ENCODE data around the gene UBL3.

Gene UBL3, protein sequence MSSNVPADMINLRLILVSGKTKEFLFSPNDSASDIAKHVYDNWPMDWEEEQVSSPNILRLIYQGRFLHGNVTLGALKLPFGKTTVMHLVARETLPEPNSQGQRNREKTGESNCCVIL

DNA sequence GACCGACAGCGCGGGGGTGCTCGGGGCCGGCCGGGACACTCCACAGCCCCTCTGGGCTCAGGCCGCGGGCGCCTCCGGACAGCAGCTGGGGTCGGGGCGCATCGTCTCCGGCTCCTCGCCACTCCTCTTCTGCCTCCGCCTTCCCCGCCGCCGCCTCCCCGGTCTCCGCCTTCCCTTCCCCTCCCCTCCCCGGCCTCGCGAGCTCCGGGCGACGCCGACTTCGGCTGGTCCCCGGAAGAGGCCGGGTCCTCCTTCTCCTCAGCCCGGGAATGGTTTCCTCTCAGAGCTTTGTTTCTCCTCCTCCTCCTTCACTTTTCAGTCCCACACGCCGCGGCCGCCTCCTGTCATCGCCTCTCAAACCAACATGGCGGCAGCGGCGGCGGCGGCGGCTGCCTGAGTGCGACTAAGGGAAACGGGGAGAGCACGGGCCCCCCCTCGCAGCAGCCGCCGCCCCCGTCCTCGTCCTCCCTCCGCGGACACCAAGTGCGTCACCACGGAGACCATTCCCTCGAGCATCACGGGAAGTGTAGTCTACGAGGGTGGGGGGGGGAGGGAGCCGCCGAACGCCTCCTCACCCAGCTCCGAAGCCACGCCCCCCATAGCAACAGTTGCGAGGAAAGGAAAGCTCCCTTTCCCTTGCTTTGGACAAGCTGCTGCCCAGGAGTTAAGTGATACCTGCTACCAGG lies at the start of gene UBL3:
Gene UBL3 (minus strand): TSS at position 405 of the 686 bp plus-strand sequence. CDS start 1,079 bp downstream, outside the sequence.
- DNase-seq = peak; percentile 80

DNA sequence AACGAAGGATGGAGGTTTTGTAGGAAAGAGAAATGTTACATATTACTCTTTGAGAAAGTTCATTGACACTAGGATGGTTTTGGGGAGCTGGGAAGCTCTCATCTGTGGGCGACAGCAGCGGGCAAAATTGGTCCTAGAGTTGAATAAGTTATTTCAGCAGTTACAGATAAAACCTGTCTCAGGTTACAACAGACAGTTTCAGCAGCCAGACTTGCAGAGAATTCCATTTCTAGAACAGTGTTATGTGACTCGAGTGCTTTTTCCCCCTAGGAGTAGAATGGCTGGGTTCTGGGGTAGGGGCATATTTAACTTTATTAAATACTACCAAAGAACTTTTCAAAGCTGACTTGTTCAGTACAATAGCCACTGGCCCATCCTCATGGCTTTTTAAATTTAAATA lies 46.7 kb upstream of the UBL3 start:
- DNase-seq = no peak

DNA sequence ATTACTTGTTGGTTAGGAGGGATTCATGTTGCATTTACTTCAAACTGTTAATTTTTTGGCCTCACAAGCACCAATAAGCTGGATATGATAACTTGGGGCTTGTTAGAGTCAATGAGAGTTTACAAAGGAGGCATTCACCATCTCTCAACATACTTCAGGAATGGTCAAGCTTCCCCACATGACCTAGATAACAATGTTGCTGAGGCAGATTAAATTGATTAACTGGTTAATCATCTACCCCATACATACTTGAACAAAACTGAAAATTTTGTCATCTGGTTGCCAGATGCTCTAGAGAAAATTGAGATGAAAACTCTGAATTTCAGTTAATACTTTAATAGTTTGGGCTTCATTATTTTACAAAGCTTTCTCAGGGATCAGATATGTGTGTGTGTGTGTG lies 43.0 kb upstream of the UBL3 start:
- DNase-seq = no peak

DNA sequence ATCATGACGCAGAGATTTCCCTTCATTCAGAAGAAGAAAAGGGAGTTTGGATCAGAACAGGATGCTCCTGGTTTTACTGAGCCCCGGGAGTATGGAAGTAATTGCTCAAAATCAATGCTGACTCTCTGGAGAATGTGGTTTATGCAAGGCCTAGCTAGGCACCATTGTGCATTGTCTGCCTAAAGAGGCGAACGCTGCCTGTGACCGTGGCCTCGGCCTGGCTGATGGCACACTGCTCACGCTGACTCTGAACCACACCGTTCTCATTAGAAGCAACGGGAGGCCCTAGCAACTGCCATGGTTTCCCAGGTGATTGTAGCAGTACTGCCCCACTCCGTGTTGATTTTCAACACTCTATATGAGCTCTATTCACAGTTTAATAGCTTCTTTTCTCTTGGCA lies 41.7 kb upstream of the UBL3 start:
- no peak for DNase-seq

DNA sequence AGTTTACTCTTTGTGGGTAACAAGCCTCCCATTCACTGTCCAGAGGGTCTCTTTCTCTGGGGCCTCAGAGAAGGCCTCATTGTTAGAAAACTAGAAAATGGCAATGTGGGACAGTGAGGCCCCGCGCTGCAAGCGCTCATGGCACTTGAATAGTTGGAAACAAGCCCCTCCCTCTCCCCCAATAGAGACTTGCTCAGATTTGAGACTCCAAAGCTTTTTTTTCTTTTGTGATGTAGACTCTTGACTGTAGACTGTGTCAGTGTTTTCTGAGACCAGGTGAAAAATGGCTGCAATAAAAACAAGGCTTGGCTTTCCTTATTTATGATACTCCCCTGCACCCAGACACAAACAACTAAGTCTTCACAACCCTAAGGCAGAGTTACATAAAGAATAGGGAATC lies 38.7 kb upstream of the UBL3 start:
- DNase-seq = no peak

DNA sequence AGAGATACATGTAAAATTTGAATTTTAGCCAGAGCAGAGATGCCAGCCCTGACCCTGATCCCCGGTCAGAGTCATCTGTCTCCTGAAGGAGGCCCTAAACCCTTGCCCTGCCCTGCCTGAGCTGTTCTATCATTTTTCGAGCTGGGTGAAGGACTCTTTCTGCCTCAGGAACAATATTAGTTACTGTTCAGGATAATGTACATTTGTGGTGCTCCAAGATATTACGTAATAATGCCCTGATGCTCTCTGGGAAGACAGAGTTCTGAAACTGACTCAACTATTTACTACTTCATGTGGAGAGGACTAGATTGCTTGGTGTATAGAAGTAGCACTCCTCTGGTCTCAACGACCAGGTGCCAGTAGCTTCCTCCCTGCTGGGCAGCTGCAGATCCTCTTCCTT lies 37.9 kb upstream of the UBL3 start:
- no peak for DNase-seq

DNA sequence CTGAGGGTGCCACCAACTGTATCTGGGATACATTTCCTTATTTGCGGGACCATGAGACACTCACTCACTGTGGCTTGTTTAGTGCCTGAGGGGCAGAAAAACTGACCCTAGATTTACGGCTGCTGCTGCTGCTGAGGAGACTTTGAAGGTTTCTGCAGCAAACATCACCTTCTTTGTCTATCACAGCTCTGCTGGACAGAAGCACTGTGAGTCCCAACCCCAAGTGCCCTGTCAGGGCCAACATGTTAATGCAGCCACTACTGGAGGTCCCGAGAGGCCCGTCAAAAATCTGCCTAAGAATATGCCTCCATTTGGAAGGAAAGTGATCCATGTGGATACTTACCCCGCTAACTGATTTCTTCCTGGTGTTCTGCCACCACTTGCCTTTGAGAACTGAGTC lies 37.3 kb upstream of the UBL3 start:
- DNase-seq = no peak

DNA sequence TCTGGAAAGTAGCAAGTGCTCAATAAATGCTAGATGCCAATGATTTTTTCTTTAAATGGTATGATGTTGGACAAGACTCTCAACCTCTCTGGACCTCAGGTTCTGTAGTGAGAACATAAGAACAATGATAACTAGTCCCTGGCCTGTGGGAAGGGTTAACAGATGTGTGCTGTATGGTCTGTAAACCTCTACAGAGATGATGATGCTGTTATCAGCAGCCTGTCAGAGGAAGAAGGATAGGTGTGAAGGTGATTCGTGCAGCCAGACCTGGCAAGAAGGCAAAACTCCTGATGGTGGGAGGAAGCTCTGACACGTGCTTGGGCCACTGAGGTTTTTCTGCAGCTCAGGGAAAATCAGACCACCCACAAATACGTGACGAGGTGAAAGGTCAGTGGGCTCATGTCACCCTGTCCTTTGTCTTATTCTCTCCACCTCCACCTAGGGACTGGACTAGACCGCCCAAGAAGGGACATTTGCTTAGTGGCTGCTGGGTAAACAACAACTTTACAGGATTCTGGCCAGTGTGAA lies 36.7 kb upstream of the UBL3 start:
- DNase-seq = no peak

DNA sequence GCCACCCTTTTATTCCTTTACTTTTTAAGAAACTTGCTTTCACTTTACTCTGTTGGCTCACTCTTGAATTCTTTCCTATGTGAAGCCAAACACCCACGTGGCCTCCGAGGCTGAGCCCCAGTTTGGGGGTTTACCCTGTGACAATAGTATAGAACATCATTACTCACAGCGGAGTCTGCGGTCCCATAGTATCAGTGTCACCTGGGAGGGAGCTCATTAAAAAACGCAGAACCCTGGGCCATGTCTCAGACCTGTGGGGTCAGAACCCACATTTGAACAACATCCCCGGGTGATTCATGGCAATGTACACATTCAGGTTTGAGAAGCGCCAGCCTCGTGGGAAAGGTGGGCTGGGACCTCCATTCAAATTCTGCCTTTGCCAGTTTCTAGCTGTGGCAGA lies 36.0 kb upstream of the UBL3 start:
- DNase-seq = no peak

DNA sequence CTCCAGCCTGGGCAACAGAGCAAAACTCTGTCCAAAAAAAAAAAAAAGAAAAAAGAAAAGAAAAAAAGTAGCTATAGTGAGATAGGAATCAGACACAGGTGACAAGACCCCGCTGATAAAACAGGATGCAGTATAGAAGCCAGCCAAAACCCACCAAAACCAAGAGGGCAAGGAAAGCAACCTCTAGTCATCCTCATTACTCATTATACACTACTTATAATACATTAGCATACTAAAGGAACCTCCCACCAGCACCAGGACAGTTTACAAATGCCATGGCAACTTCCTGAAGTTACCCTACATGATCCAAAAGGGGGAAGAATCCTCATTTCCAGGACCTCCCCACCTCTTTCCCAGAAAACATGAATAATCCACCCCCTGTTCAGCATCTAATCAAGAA lies 35.6 kb upstream of the UBL3 start:
- DNase-seq = no peak

DNA sequence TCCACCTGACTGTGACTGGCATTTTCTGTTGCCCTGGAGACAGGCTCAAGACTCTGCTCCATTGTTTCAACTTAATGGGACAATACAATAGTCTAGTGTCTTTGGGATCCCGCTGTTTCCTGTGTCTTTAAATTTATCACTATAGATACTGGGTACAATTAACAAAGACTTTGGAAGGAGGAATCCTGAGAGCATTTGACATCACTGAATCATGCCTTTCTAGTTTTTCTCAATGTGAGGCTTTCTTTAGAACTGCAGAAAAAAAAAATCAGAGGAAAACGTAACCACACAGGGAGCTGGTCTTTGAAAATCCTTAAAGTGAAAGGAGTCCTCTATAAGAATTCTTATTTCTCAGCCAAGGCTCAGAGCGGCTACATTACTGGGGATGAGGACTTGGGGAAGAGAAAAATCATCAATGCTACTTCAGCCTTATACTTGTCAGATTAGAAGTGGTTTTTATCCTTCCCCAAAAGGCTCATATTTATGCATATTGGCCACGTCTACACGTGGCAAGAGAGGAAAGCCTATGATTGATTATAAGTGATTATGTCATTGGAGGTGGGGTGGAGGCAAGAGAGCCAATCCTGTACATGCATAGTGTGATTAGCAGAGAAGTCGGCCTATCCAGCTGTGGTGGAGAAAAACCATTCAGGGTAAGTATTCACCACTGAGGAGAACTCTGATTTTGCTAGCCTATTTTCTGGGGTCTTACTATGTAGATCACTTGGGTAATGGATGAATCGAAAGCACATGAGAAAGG lies 34.4 kb upstream of the UBL3 start:
- no peak for DNase-seq

DNA sequence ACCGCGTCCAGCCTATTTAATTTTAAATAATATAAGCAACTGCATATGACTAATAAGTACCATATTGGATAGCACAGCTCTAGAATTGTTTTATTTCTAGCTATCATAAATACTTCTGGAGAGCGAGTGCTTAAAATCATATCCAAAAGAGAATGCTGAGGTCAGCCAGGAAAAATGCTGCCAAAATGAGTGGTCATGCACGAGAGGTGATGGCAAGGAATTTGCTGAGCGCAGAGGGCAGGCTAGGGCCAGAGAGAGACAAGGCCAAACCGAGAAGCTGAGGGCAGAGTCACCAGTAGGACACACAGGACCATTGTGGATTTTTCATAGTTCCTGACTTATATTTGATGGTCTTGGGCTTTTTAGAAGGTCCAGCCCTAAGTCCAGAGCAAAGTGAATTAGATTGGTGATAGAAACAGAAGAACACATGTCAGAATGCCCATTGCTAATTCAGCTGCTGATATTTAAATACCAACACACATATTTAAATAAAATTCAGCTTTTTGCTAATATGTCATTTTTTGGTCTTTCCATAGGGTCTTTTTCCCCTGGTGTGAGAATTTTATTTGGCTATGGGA lies 33.6 kb upstream of the UBL3 start:
- no peak for DNase-seq

DNA sequence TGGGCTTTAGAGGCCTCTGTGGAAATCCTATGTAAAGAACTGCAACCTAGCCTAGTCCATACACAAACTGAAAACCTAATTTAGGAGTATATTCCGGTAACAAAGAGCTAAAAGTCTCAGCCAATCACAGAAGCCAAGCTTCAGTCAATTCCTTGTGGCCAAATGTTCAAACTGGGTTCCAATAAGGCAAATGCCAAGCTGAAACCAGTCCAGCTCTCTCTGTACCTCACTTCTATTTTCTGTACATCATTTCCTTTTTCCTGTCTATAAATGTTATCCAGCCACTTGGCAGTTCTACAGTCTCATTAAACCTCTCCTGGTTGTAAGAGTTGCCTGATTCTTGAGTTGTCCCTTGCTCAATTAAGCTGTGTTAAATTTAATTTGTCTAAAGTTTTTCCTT lies 31.7 kb upstream of the UBL3 start:
- no peak for DNase-seq

DNA sequence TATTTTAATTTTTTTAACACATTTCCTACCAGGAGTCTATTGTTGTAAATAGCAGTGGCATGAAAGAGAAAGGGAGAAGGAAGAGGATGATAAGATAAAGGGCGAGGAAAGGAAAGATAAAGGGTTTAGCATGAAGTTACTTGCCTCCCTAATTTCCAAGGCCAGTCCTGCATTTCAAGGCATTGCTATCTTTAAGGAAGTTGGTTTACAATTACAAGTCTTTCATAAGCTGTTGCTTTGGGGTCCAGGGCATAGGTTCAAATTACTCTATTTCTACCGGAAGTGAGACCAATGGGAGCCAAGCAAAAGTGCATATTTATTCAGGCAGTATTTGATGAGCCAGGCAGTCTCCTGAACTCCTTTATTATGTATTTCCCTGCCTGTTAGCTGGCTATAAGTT lies 27.7 kb upstream of the UBL3 start:
- peak; percentile 22 for DNase-seq

DNA sequence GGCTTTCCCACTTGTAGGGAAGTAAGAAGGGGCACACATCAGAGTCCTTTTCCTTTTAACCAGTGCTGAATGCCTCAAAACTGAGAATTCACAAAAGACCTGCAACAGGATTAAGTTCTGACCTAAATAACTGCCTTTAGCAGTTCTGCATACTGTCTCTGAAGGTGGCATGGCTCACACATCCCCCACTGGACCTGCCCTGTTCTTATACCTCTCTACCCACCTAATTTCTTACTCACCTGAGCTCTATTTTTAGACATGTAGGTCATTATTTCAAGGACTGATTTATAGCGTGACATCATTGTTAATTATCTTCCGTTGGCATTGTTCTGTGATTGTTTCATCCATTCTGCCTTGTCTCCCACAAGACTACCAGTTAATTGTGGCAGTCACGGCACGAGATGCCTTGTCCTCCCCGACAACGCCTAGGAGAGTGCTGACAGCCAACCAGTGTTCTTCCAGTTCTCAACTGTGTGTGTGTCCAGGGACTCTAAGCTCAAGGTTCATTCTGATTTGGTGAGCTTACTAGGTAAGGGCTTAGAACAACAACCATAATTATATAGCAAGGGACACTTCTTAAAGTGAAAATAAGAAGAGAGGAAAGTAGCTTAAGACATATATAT lies 27.1 kb upstream of the UBL3 start:
- no peak for DNase-seq

DNA sequence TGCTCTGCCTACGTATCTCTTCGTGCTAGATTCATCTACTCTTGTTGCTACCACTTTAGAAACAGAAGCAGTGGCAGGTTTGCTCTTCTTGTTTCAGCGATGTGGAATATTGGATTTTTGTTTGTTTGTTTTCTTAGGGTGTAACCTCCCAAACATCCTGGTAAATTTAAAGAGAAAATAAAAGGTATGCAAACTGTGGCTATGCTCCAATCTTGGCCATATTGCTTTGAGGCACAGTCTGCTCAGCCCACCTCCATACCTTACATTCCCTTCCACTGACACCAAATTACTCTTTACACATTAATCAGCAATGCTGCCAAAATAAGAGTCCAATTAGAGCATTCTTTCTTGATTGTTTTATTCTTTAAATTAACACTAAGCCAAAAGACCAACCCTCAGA lies 25.2 kb upstream of the UBL3 start:
- DNase-seq = no peak

DNA sequence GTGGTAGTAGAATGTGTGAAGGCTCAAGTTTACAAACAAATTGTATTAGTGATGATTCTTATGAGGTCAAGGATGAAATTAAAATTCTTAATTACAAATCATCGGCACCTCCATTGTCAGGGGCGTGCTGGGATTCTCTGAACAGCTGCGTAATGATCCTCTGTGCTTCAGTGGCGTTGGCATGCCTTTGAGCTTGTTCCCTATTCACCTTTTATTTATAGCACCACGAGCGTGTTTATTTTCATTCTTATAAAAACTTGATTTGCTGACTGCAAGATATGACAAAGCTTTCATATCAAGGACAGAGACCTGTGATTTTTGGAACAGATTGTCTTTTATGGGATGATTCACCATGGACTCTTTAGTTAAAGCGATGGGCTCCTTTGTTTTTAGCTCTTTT lies 18.2 kb upstream of the UBL3 start:
- no peak for DNase-seq

DNA sequence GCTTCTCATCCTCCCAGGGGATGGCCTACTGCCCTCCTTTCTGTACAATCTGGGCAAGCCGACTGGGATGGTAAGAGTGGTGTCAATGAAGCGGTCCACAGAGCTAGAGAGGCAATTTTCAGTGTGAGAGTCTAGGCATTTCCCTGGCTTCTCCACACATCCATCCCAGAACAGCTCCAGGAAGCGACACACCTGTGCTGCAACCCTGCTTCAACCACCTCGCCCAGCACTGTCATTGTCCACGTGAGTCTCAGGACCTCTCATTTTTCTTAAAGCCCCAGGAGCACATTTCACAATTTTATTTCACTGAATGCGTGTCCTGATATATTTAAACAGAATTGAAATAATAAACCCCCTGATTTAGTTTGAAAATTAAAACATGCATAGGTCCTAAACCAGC lies 15.5 kb upstream of the UBL3 start:
- no peak for DNase-seq

DNA sequence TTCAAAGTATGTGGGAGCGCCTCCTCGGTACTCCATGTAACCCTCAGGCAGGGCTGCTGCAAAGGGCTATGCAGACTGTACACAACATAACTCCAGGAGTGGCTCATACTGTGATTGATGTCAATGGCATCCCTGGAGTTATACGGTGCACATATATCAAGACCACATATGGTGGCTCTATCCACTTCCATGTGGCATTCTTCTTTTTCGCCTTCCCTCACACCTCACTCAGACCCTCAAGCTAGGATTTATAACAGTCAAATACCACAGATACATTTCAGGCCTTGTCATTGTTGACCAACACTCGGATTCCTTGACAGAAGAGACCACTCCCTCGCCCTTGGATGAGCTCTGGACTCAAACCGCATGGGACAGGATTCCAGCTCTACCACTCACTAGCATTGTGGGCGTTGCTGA lies 11.3 kb upstream of the UBL3 start:
- no peak for DNase-seq

DNA sequence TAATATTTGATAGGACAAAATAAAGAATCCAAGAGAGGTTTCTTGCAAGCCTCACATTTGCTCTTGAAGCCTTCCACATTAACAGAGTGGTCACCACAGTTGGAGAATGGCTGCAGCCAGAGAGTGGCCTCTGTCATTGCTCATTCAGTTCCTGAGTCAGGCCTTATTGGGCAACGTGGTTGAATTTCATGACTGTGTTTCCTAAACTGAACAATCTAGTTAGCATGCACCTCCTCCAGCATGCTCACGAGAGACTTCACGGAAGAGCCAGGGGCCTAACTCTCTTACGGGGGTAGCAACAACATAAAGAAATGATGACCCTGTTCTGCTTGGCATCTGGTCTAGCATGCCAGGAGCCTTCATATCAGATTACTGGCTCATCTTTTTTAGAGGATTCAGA lies 9.6 kb upstream of the UBL3 start:
- no peak for DNase-seq

DNA sequence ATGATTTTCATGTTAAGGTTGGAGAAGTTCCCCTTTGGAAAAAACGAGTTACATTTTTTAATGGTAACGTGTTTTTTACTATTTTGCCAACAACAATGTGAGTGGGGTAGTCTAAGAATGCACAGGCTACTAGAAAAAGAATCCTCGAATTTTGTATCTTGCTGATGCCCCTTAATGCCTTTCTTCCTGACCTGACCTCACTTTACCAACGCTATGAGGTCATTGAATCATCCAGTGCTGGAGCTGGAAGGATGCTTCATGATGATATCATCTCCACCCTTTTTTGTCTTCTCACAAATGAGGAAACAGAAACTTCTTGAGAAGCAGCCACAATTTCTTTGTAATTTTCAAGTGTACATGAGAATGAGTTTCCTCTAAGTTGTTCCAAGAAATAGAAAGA lies 8.2 kb upstream of the UBL3 start:
- DNase-seq = no peak

DNA sequence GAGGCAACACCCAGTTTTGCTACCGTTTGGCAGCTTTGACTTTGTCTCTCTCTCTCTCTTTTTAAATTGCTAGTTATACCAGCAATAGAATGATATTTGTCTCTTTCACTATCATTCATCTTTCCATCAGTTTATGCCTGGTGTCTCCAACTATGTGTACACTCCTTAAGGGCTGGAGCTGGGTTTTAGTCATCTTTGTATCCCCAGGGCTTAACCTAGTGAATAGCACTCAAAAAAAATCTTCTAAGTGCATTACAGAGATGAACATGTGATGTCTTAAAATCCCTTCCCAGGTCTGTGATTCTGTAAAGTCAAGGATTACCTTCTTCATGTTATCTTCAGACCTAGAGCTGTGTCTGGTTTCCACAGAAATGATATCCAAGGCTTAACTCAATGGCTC lies 7.8 kb upstream of the UBL3 start:
- DNase-seq = no peak

DNA sequence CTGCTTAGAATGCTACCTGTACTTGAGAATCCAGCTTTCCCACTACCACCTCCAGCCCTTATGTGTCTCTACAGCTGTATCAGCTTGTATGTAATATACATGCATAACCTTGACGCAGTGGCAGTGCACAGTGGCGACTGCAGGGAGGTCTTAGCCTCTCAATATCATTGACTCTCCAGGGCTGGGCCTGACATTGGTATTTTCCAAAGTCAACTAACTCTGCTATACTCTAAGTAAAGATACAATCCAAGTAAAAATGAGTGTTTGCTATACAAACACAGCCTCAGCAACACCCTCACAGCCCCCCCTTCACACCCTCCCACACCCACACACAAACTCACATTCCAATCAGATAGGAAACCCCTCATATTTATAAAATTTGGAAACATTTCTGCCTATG lies 6.7 kb upstream of the UBL3 start:
- no peak for DNase-seq

DNA sequence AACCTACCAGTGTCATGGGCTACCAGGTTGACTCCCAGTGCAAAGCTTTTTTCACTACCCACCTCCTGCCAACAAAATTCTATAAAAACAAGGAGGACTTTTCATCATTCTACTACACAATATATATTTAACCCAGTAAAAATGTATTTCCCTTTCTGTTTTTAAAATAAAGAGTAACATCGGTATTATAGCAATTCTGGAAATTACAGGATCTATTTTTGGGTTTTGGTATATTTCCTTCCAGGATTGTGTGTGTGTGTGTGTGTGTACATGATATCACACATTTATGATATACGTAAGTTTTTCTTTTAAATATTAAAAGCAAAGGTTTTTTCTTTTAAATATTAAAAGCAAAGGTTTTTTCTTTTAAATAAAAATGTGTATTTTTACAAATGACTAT lies 6.0 kb upstream of the UBL3 start:
- DNase-seq = no peak

Data from OCI-M1 (cell line).